Liver (tissue), 9 donors: ENCODE measurements around the gene BBS7. TPM values are rescaled to one million over a fixed set of nuclear protein-coding genes. Genes with fewer than 3 reads are reported as not detected.

ENCODE experiments used
- DNase-seq: peaks from one replicate; pipeline ENCODE4 v3.0.0-alpha.2; 2017; ENCODE audit warnings: low spot score
- H3K27ac ChIP-seq, 2 donors: one replicate each; pipeline ENCODE4 v1.7.0; 2013; ENCODE audit warnings: inconsistent platforms in 2 of 2, low read length in 2 of 2, control low read depth in 1 of 2, low read depth in 1 of 2, mild to moderate bottlenecking in 1 of 2
- H3K27me3 ChIP-seq, 4 donors: one replicate each; pipeline versions ENCODE4 v1.6.1 to v1.7.0; 2013; ENCODE audit warnings: low read length in 3 of 4, inconsistent platforms in 1 of 4, mild to moderate bottlenecking in 1 of 4, moderate library complexity in 1 of 4; ENCODE audit not compliant: control insufficient read depth in 4 of 4, insufficient read depth in 4 of 4
- H3K36me3 ChIP-seq, 4 donors: one replicate each; pipeline versions ENCODE4 v1.6.1 to v1.7.0; 2013; ENCODE audit warnings: low read length in 3 of 4, mild to moderate bottlenecking in 3 of 4, low read depth in 1 of 4, moderate library complexity in 1 of 4; ENCODE audit not compliant: control insufficient read depth in 4 of 4, insufficient read depth in 3 of 4
- H3K4me1 ChIP-seq, 4 donors: one replicate each; pipeline versions ENCODE4 v1.6.1 to v1.7.0; 2013; ENCODE audit warnings: low read length in 3 of 4, mild to moderate bottlenecking in 3 of 4, moderate library complexity in 1 of 4; ENCODE audit not compliant: control insufficient read depth in 4 of 4, insufficient read depth in 4 of 4
- H3K4me3 ChIP-seq, 3 donors: one replicate each; pipeline versions ENCODE4 v1.6.1 to v1.7.0; 2013; ENCODE audit warnings: low read length in 3 of 3, control low read depth in 1 of 3, low read depth in 1 of 3, mild to moderate bottlenecking in 1 of 3
- H3K9ac ChIP-seq, 2 donors: one replicate each; pipeline ENCODE4 v1.7.0; 2013; ENCODE audit warnings: low read length in 2 of 2, mild to moderate bottlenecking in 2 of 2, moderate library complexity in 2 of 2, control low read depth in 1 of 2, low read depth in 1 of 2
- H3K9me3 ChIP-seq, 4 donors: one replicate each; pipeline versions ENCODE4 v1.6.1 to v1.7.0; 2013; ENCODE audit warnings: low read length in 3 of 4; ENCODE audit not compliant: control insufficient read depth in 4 of 4
- ATF3 ChIP-seq: IDR thresholded peaks from 2 replicates; pipeline ENCODE4 v1.6.1; 2016; ENCODE audit warnings: antibody characterized with exemption
- CTCF ChIP-seq: fragments of 150-350 bp; IDR thresholded peaks from 2 replicates; pipeline ENCODE4 v1.5.1; 2017; ENCODE audit warnings: improper control_type of control experiment, low read depth, low read length; ENCODE audit not compliant: missing input control
- EGR1 ChIP-seq, 2 donors: IDR thresholded peaks; 2 replicates each; pipeline ENCODE4 v1.6.1; 2016 to 2018; ENCODE audit warnings: antibody characterized with exemption in 2 of 2, low read depth in 2 of 2
- FOXA1 ChIP-seq: IDR thresholded peaks from 2 replicates; pipeline ENCODE4 v1.6.1; 2016; ENCODE audit warnings: antibody characterized with exemption
- FOXA2 ChIP-seq: IDR thresholded peaks from 2 replicates; pipeline ENCODE4 v1.6.1; 2016; ENCODE audit warnings: antibody characterized with exemption
- GABPA ChIP-seq, 2 donors: IDR thresholded peaks in 1 of 2; conservative IDR thresholded peaks in 1 of 2; 2 replicates each; pipeline ENCODE4 v1.6.1; 2016; ENCODE audit warnings: antibody characterized with exemption in 2 of 2, mild to moderate bottlenecking in 1 of 2, moderate library complexity in 1 of 2
- HNF4A ChIP-seq, 2 donors: conservative IDR thresholded peaks; 2 replicates each; pipeline ENCODE4 v1.6.1; 2016; ENCODE audit warnings: antibody characterized with exemption in 2 of 2, mild to moderate bottlenecking in 2 of 2
- HNF4G ChIP-seq: IDR thresholded peaks from 2 replicates; pipeline ENCODE4 v1.6.1; 2016; ENCODE audit warnings: antibody characterized with exemption
- JUND ChIP-seq, 2 donors: IDR thresholded peaks; 2 replicates each; pipeline ENCODE4 v1.6.1; 2016; ENCODE audit warnings: antibody characterized with exemption in 2 of 2
- MAX ChIP-seq: IDR thresholded peaks from 2 replicates; pipeline ENCODE4 v1.6.1; 2016; ENCODE audit warnings: antibody characterized with exemption
- NR2F2 ChIP-seq: IDR thresholded peaks from 2 replicates; pipeline ENCODE4 v1.6.1; 2016; ENCODE audit warnings: antibody characterized with exemption
- RAD21 ChIP-seq, 2 donors: IDR thresholded peaks; 2 replicates each; pipeline ENCODE4 v1.6.1; 2016; ENCODE audit warnings: antibody characterized with exemption in 2 of 2, mild to moderate bottlenecking in 2 of 2
- REST ChIP-seq: IDR thresholded peaks from 2 replicates; pipeline ENCODE4 v1.6.1; 2016; ENCODE audit warnings: antibody characterized with exemption, mild to moderate bottlenecking
- RXRA ChIP-seq, 2 donors: IDR thresholded peaks; 2 replicates each; pipeline ENCODE4 v1.6.1; 2017 to 2018; ENCODE audit warnings: antibody characterized with exemption in 2 of 2, mild to moderate bottlenecking in 1 of 2
- SP1 ChIP-seq: IDR thresholded peaks from 2 replicates; pipeline ENCODE4 v1.6.1; 2018; ENCODE audit warnings: antibody characterized with exemption, mild to moderate bottlenecking
- TAF1 ChIP-seq: conservative IDR thresholded peaks from 2 replicates; pipeline ENCODE4 v1.6.1; 2016; ENCODE audit warnings: antibody characterized with exemption, mild to moderate bottlenecking
- YY1 ChIP-seq: IDR thresholded peaks from 2 replicates; pipeline ENCODE4 v1.6.1; 2016; ENCODE audit warnings: antibody characterized with exemption, mild to moderate bottlenecking
- ZBTB33 ChIP-seq: IDR thresholded peaks from 2 replicates; pipeline ENCODE4 v1.6.1; 2016; ENCODE audit warnings: antibody characterized with exemption
- polyA plus RNA-seq, 2 donors: library from polyadenylated mRNA; stranded (reverse) in 1 of 2; unstranded in 1 of 2; fragments of 200-250 nt in 1 of 2; fragments of >200 nt in 1 of 2; fragmentation: Nextera tagmentation in 1 of 2; extraction: Ambion mirVana in 1 of 2; gene quantifications; one replicate each; pipeline versions ENCODE4 v1.2.1 to v1.2.3, GENCODE V29; 2013 to 2015
- total RNA-seq, 2 donors: library from RNA; depleted of rRNA; stranded (reverse); fragments of >200 nt; gene quantifications; one replicate each; pipeline ENCODE4 v1.2.3, GENCODE V29; 2014
- donor health status: healthy.
- donor health status: healthy.
- donor health status: healthy.
- donor health status: healthy.
- donor health status: healthy.

The BBS7 gene
- total and polyA plus RNA-seq, 4 donors = 1.8 to 8.4 (median 3.1) TPM

GRCh38 chr4:121879135-121879534 lies 8.9 kb upstream of the BBS7 start:
- DNase-seq = no peak
- H3K27me3 ChIP-seq = peaks cover 0 to 4% (median 0%) of the 10 kb centered on the region in 4 donors
- H3K27ac ChIP-seq = no peak overlapping the region
- H3K9ac ChIP-seq = no peak overlapping the region
- no peaks in the 10 kb centered on the region for H3K4me1 ChIP-seq
- no peak overlapping the region for H3K4me3 ChIP-seq
- H3K9me3 ChIP-seq = no peaks in the 10 kb centered on the region
- H3K36me3 ChIP-seq = no peaks in the 10 kb centered on the region
- TF ChIP-seq FOXA2 = no peak
- no peak for TF ChIP-seq EGR1 (IDR thresholded peaks at IDR 0.05; ENCODE audit: low read depth in 2 of 2)
- TF ChIP-seq MAX = no peak
- TF ChIP-seq FOXA1 = no peak
- TF ChIP-seq GABPA (IDR thresholded peaks at IDR 0.05 in 1 of 2, conservative IDR thresholded peaks at IDR 0.05 in 1 of 2) = no peak
- TF ChIP-seq TAF1 = no peak
- no peak for TF ChIP-seq ATF3
- no peak for TF ChIP-seq RXRA (IDR thresholded peaks at IDR 0.05)
- TF ChIP-seq REST = no peak
- TF ChIP-seq HNF4A (conservative IDR thresholded peaks at IDR 0.05) = no peak
- TF ChIP-seq RAD21 (IDR thresholded peaks at IDR 0.05) = no peak
- TF ChIP-seq ZBTB33 = no peak
- no peak for TF ChIP-seq SP1
- TF ChIP-seq CTCF = no peak
- TF ChIP-seq NR2F2 = no peak
- TF ChIP-seq HNF4G = no peak
- no peak for TF ChIP-seq JUND (IDR thresholded peaks at IDR 0.05)
- TF ChIP-seq YY1 = no peak
